A673 (cell line): Measurements from ENCODE around the gene TGM6.

Source experiments
- CTCF ChIP-seq: fragments of 300-800, 200-600 bp; sonication (generic); conservative IDR thresholded peaks from 2 replicates; pipeline ENCODE4 v1.5.1; 2017; ENCODE audit warnings: low read depth, mild to moderate bottlenecking, antibody characterized with exemption, low read length, moderate library complexity, mixed read lengths
- EZH2 ChIP-seq: fragments of 200-600 bp; sonication (generic); IDR thresholded peaks from 2 replicates; pipeline ENCODE4 v1.6.1; 2017; ENCODE audit warnings: borderline replicate concordance, low read depth, mild to moderate bottlenecking, mixed read lengths, antibody characterized with exemption, low read length; ENCODE audit not compliant: poor library complexity, severe bottlenecking

- TF ChIP-seq CTCF: no peak
- TF ChIP-seq EZH2: no peak
Measured at GRCh38 chr20:2417213-2417541, 36.5 kb downstream of the TGM6 start.
